Measurements from ENCODE around the gene TBC1D9B.
A peak's percentile ranks its signal among the peaks of the same experiment; 100 is the strongest.

The TBC1D9B gene

DNA sequence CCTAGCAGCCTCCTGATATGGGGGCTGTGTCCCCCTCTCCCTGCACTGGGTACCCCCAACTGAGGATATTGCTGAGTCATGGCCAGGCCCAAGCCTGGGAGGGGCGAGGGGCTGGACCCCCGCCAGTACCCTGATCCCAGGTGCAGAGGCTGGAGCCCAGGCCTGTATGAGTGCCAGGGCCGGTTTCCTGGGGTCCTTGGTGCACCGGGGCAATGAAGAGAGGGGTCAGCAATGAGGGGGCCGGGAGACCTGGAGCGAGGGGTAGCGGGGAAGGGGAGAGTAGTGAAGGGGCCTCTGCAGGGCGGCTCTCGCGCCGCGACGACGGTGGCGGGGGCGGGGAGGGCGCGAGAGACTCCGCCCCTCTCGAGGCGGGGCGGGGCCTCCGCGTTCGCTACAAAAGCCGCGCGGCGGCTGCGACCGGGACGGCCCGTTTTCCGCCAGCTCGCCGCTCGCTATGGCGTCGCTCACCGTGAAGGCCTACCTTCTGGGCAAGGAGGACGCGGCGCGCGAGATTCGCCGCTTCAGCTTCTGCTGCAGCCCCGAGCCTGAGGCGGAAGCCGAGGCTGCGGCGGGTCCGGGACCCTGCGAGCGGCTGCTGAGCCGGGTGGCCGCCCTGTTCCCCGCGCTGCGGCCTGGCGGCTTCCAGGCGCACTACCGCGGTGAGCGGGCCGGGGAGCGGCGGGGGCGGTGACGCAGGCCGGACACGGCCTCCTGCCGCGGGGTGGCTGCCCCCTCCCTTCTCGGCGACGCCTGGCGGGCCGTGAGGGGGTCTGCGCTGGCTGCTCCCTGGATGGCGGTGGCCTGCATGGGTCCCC is 87.0 kb downstream of the TBC1D9B start, which contains the start of gene SQSTM1:
TSS of gene SQSTM1 (plus strand) at position 423 of the 815 bp plus-strand sequence. CDS start at position 455, 32 bp downstream.
- DNase-seq (ENCODE audit: low read depth), result peak; percentile 63

GRCh38 chr5:179820127-179820482 is 87.6 kb downstream of the TBC1D9B start:
- no peak for DNase-seq (ENCODE audit: low read depth)

DNA sequence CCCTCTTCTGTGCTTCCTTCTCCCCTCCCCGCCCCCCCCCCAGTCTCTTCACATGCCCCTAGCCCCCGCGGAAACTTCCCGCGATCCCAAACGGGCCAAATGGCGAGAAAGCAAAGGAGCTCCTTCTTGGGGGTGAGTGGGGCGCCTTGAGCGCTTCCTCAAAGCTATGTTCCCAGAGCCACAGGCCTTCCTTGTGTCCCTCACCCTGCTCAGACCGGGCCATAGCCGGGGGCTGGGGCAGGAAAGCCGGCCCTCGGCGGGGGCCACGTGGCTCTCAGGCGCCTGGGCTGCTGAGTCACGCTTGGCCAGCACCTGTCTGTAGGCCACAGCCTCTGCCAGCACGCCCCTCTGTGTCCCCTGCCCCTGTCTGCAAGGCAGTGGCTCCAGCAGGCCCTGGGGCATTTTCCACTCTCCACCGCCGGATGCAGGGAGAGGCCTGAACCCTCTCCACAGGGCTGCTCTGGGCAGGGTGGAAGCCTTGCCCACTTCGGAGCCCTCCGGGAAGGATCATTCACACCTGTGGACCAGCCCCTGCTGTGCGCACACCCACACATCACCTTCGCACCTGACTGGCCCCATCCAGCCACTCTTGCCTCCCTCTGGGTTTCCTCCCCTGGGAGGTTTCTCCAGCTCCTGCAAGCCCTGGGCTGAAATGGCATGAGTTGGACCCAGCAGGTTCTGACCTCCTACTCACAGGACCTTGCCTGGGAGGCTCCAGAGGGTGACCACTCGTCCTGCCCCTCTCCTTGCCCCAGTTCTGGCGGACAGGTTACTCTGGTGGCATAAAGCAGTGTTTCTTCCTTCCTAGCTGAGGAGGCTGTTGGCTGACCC is 88.2 kb downstream of the TBC1D9B start:
- DNase-seq (ENCODE audit: low read depth), result peak; percentile 46

GRCh38 chr5:179818746-179819295 is 88.9 kb downstream of the TBC1D9B start:
- DNase-seq (ENCODE audit: low read depth), result peak; percentile 83

GRCh38 chr5:179817890-179818745 is 89.6 kb downstream of the TBC1D9B start:
- no peak for DNase-seq (ENCODE audit: low read depth)

- no peak for DNase-seq (ENCODE audit: low read depth)
Measured at GRCh38 chr5:179817470-179817840, 90.2 kb downstream of the TBC1D9B start.

DNA sequence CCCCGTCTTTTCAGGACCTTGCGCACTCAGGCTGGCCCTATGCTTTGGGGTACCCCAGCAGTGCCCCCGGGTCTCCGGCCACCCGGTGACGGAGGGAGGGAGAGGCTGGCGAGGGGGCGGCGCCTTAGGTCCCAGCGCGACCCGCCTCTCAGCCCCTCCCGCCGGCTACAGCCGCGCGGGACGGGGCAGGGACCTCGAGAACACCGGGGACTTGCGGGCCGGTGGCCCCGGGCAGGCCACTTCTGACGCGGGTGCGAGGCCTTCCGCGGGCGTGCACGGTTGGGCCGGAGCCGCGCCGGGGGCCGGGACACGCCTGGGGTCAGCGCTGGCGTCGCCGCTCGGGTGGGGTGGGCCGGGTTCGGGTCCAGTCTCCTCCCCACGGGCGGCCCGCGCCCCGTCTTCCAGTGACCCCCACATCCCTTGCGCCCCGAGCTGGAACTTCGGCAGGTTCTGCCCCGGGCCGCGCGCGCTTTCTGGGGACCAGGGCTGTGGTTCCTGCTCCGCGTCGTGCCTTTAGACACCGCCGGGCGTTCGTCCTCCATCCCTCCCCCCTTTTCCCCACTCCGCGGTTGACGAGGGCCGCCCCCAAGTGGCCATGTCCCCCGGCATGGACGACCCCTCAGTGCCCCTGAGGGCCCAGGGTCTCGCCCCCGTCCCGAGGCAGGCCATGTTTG is 90.8 kb downstream of the TBC1D9B start:
- no peak for DNase-seq (ENCODE audit: low read depth)

GRCh38 chr5:179816401-179816795 is 91.3 kb downstream of the TBC1D9B start:
- DNase-seq (ENCODE audit: low read depth), result no peak

- DNase-seq (ENCODE audit: low read depth), result no peak
Measured at GRCh38 chr5:179815491-179816249, 92.0 kb downstream of the TBC1D9B start.

DNA sequence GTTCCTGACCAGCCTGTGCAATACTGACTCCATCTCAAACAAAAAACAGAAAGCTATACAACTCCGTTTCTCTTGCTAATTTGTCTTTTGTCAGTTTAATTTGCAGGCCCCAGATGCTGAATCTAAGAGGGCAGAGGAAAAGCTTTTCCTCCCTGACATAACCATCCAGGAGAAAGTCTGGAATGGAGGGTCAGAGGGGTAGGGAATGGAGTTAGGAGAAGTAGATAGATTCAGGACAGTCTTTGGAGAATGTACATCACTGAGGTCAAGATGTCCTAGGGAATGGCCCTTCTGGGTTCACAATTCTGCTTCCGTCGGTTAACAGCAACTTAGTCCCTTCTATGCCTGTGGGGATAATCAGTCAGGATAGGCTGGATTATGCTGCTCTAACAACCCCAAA is 93.6 kb downstream of the TBC1D9B start:
- no peak for DNase-seq (ENCODE audit: low read depth)

DNA sequence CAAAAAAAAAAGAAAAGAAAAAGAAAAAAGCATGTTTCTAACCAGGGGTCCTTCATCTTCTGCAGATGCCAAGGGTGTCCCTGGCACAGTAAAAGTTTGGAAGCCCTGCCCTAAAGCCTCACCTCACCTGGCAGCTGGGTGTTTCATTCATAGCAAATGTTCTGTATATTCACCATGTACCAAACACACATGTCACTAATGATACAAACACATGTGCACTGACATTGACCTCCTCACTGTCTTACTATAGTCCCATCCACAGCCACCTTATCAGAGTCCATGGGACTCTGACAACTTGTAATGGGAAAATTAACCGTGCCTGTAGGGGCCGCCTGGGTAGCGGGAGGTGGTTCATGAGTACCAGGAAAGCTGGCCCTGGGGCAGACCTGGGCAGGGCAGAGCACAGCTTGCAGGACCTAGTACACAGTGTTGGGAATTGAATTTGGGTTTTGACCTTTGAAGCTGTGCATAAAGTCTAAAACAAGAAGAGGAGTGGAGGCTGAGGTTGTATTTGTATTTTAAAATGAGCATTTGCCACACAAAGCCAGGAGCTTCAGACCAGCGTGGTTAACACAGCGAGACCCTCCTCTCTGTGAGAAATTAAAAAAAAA is 94.6 kb downstream of the TBC1D9B start:
- no peak for DNase-seq (ENCODE audit: low read depth)

DNA sequence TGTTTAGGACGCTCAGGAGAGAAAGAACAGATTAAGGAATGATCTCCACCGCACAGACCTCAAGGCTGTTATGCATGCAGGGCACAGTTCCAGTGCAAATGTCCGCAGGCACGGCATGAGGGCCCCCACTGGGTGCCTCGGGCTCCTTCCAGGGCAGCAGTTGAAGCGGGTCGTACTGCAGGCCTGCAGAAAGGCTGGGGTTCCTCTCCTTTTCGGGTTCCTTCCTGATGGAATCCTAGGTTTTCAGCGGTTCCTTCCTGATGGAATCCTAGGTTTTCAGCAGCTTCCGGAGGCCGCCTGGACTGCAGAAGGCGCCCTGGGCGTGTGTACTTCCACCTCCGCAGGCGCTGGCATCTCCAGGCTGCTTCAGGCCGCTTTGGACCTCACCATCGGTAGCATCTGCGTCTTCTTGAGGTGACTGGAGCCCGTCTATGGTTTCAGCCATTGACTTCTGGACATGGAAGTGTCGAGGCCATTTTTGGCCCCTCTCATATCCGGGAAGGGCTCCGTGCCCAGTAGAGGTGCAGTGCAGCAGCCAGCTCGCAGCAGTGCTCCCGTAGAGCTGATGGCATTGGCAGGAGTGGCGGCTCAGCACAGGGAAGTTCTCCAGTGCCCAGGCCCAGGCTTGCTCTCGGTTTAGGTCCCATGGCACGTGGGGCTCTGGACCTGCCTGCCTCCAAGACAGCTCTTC is 95.4 kb downstream of the TBC1D9B start:
- no peak for DNase-seq (ENCODE audit: low read depth)

Measured in GM04504 (cell line).